ENCODE measurements around the gene LINC00237. TPM values are rescaled to one million over a fixed set of nuclear protein-coding genes. Genes with fewer than 3 reads are reported as not detected.
A peak's percentile ranks its signal among the peaks of the same experiment; 100 is the strongest.

The LINC00237 gene
- total and polyA plus RNA-seq, 3 donors from 2014 or later, result not detected

- DNase-seq, result no peak
- Histone ChIP-seq H3K9me3 (no peaks in the 10 kb centered on the region), H3K27ac (no peak overlapping the region), H3K4me3 (no peak overlapping the region), H3K36me3 (ENCODE audit: low read depth, missing control alignments) (no peaks in the 10 kb centered on the region), H3K4me1 (peaks cover 5% of the 10 kb centered on the region), H3K27me3 (no peaks in the 10 kb centered on the region)
- intact Hi-C loops (cut with DNase I; ENCODE audit: low total_unique reads), result no loop called here
- TF ChIP-seq CTCF (IDR thresholded peaks at IDR 0.05), result no peak
- no peak for TF ChIP-seq POLR2A (IDR thresholded peaks at IDR 0.05)
- 87 to 89% methylated on average over 3 of the region's 3 CpGs for WGBS, 2 donors
Observed at GRCh38 chr20:21124190-21124589, 18.0 kb upstream of the LINC00237 start.

- Histone ChIP-seq H3K4me1 (no peaks in the 10 kb centered on the region), H3K36me3 (ENCODE audit: low read depth, missing control alignments) (no peaks in the 10 kb centered on the region), H3K27ac (no peak overlapping the region), H3K9me3 (no peaks in the 10 kb centered on the region), H3K4me3 (no peak overlapping the region), H3K27me3 (no peaks in the 10 kb centered on the region)
- intact Hi-C loops (cut with DNase I; ENCODE audit: low total_unique reads), result no loop called here
- WGBS, 2 donors, result 95 to 98% methylated on average over 2 of the region's 2 CpGs
- no peak for DNase-seq
- TF ChIP-seq CTCF (IDR thresholded peaks at IDR 0.05) (no peak), POLR2A (IDR thresholded peaks at IDR 0.05) (no peak)
Observed at GRCh38 chr20:21118782-21119181, 12.6 kb upstream of the LINC00237 start.

- 65 to 68% methylated on average over 4 of the region's 4 CpGs for WGBS, 2 donors
- H3K27ac ChIP-seq, result no peak overlapping the region
- no peak for TF ChIP-seq CTCF (IDR thresholded peaks at IDR 0.05)
- no peak for TF ChIP-seq POLR2A (IDR thresholded peaks at IDR 0.05)
- no peaks in the 10 kb centered on the region for H3K9me3 ChIP-seq
- no peaks in the 10 kb centered on the region for H3K36me3 ChIP-seq (ENCODE audit: low read depth, missing control alignments)
- intact Hi-C loops (cut with DNase I; ENCODE audit: low total_unique reads), result no loop called here
- no peaks in the 10 kb centered on the region for H3K4me1 ChIP-seq
- no peak for DNase-seq
- H3K27me3 ChIP-seq, result no peaks in the 10 kb centered on the region
- H3K4me3 ChIP-seq, result no peak overlapping the region
Observed at GRCh38 chr20:21118138-21118537, 12.0 kb upstream of the LINC00237 start.

- Histone ChIP-seq H3K4me3 (no peak overlapping the region), H3K27me3 (no peaks in the 10 kb centered on the region), H3K4me1 (no peaks in the 10 kb centered on the region), H3K36me3 (ENCODE audit: low read depth, missing control alignments) (no peaks in the 10 kb centered on the region), H3K27ac (no peak overlapping the region), H3K9me3 (no peaks in the 10 kb centered on the region)
- intact Hi-C loops (cut with DNase I; ENCODE audit: low total_unique reads), result no loop called here
- DNase-seq, result no peak
- no peak for TF ChIP-seq CTCF (IDR thresholded peaks at IDR 0.05)
- no peak for TF ChIP-seq POLR2A (IDR thresholded peaks at IDR 0.05)
- 72 to 77% methylated on average over 4 of the region's 4 CpGs for WGBS, 2 donors
Observed at GRCh38 chr20:21117521-21117920, 11.4 kb upstream of the LINC00237 start.

GRCh38 chr20:21114584-21114983 lies 8.4 kb upstream of the LINC00237 start:
- intact Hi-C loops (cut with DNase I; ENCODE audit: low total_unique reads), result no loop called here
- 62 to 72% methylated on average over 15 of the region's 15 CpGs for WGBS, 2 donors

More at GRCh38 chr20:21114584-21114983, 8.4 kb upstream of the LINC00237 start:
- no peaks in the 10 kb centered on the region for H3K36me3 ChIP-seq (ENCODE audit: low read depth, missing control alignments)
- no peak for TF ChIP-seq CTCF (IDR thresholded peaks at IDR 0.05)
- TF ChIP-seq POLR2A (IDR thresholded peaks at IDR 0.05), result no peak
- peak overlapping the region in 1 of 2 donors; percentile 13 for H3K4me3 ChIP-seq
- no peaks in the 10 kb centered on the region for H3K9me3 ChIP-seq
- H3K27me3 ChIP-seq, result no peaks in the 10 kb centered on the region
- H3K4me1 ChIP-seq, result no peaks in the 10 kb centered on the region
- DNase-seq, result no peak
- H3K27ac ChIP-seq, result no peak overlapping the region
